Measurements from ENCODE around the gene ALPP.
"Not testable (repeated sequence)": the region's sequence is repeated elsewhere in the genome, so short reads cannot be mapped to it uniquely, and the experiment has no call there.

Gene ALPP

DNA sequence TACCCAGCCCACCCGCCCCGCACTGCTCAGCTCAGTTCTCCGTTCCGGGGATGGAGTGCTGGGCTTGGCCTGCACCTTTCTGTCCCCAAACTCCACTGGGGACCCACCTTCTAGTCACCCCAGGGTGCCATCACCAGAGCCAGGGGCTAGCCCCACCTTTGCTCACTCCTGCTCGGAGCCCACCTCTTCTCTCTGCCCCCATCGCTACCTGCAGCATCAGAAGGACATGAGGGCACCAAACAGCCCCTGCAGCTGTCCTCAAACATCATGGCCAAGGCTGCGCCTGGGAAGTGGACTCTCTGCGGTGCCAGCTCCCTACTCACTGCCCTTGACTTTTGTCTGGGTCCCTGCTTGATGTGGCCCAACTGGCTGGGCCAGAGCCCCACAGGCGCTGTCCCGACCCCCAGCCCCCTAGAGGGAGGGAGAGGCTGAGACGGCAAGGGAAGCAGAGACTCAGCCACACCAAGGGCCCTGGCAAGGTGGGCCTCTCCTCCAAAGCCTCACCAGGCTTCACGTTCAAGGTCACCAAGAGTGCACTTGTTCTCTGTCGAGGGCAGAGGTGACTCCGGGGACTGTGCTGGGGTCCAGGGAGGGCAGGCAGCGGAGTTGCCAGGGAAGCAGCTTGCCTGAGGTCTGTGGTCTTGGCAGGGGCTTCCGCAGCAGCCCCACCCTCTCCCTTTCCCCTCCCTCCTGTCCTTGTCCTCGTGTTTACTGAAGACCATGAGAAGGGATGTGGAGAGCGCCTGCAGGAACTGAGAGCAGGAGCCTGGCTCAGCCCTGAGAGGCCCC is 13.6 kb upstream of the ALPP start:
- DNase-seq: not testable (repeated sequence)

- DNase-seq: no peak
These were observed 12.8 kb upstream of the ALPP start for GRCh38 chr2:232365621-232366321.

GRCh38 chr2:232366461-232366860 is 12.1 kb upstream of the ALPP start:
- DNase-seq: peak; percentile 35

- no peak for DNase-seq
These were observed 11.5 kb upstream of the ALPP start for GRCh38 chr2:232367016-232367415.

- no peak for DNase-seq
These were observed 10.8 kb upstream of the ALPP start for GRCh38 chr2:232367591-232368233.

GRCh38 chr2:232368311-232368731 is 10.2 kb upstream of the ALPP start:
- DNase-seq: no peak

DNA sequence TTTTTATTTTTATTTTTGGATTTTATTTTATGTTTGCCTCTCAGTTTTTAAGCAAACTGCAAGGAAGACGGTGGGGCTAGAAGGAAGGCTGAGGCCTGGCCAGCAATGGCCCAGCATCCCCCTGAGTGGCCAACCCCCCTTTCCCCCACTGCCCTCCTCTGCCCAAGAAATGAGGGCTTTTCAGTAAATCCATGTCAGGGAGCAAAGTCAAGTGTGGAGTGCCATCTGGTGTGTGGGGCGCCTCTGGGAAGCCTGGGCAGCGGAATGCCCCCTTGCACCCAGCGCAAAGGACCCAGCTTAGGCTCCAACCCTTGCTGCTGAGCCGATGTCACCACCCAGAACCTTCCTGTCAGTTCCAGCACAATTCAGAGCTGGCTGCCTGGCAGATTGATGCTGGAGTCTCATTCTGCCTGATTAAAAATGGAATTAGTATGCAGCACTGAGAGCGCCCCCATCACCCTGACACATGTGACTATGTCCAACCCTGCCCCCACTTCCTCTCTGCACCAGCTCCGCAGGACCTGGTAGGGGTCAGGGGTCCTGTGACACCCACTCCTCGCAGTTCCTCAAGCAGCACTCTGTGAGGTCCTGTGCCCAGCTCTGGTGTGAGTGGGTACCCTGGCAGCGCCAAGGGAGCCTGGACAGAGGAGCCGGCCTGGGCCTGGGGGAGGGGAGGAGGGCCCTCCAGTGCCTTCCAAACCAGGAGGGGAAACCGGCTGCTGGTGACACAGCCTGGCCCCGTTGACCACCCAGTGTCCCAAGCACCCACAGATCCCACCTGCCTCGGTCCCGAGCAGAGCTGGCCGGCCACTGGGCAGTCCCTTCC is 9.2 kb upstream of the ALPP start:
- no peak for DNase-seq

- not testable (repeated sequence) for DNase-seq
These were observed 8.5 kb upstream of the ALPP start for GRCh38 chr2:232370007-232370406.

GRCh38 chr2:232372231-232373208 is 6.0 kb upstream of the ALPP start:
- DNase-seq: no peak

GRCh38 chr2:232374356-232374755 is 4.2 kb upstream of the ALPP start:
- no peak for DNase-seq

- DNase-seq: no peak
These were observed 3.4 kb upstream of the ALPP start for GRCh38 chr2:232375164-232375563.

DNA sequence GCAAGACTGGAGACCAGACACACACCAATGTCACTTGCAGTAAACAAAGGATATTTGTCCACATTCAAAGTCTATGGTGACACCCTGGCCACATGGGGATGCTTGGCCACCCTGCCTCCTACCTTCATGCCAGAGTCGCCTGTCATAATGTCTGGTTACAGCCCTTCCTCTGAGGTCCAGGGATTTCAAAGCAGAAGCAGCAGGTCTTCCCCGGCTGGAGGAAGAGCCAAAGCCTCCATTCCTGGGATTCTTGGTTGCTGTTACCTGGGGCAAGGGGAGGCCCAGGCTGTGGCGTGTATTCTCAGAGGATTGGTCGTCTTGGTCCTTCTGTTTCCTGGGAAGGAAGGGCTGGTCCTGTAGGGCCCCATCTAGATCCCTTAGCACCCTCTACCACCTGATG is 2.3 kb upstream of the ALPP start:
- no peak for DNase-seq

GRCh38 chr2:232376713-232377112 is 1.8 kb upstream of the ALPP start:
- DNase-seq: no peak

DNA sequence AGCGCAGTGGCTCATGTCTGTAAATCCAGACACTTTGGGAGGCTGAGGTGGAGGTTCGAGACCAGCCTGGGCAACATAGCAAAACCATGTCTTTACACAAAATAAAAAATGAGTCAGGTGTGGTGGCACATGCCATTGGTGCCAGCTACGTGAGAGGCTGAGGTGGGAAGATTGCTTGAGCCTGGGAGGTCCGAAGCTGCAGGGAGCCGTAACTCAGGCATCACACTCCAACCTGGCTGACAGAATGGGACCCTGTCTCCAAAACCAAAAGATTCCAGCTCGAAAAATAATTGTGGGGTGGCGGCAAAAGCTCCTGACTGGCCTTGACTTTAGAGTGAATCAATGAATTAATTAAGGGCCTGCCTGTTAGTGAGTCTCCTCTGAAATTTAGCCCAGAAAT is 1.2 kb upstream of the ALPP start:
- no peak for DNase-seq

DNA sequence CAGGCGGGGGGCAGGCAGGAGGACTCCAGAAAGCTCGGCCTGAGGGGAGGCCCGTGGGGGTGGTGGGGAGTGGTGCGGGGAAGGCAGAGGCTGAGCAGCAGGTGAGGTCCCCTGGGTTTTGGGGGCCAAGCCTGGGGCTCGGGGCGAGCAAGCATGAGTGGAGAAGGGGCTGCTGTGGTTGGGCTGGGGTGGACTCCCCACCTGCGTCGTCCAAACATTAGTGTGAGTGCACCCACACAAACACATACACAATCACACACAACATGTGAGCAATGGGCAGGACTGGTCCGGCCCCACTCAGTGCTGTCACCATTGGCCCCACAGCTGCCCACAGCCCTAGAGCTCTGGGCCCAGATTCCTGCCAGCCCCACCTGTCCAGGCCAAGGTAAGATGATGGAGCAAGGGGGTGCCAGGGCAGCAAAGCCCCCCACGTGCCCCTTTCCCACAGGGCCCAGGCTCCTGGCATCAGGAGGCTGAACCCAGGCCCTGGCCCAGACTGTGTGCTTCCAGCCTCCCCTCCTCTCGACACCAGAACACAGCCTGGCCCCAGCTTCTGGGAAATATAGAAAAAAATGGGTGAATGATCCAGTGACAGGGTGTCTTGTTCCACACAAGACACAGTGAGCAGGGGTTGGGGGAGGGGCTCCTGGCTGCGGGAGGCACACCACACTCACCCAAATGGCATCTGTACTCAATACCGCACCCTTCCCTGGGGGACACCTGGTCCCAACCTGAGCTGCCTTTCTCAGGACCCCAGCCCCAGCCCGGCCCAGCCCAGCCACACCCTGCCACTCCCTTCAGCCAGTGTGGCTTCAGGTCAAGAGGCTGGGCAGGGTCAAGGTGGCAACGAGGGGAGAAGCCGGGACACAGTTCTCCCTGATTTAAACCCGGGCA is 463 bp upstream of the ALPP start:
- no peak for DNase-seq

DNA sequence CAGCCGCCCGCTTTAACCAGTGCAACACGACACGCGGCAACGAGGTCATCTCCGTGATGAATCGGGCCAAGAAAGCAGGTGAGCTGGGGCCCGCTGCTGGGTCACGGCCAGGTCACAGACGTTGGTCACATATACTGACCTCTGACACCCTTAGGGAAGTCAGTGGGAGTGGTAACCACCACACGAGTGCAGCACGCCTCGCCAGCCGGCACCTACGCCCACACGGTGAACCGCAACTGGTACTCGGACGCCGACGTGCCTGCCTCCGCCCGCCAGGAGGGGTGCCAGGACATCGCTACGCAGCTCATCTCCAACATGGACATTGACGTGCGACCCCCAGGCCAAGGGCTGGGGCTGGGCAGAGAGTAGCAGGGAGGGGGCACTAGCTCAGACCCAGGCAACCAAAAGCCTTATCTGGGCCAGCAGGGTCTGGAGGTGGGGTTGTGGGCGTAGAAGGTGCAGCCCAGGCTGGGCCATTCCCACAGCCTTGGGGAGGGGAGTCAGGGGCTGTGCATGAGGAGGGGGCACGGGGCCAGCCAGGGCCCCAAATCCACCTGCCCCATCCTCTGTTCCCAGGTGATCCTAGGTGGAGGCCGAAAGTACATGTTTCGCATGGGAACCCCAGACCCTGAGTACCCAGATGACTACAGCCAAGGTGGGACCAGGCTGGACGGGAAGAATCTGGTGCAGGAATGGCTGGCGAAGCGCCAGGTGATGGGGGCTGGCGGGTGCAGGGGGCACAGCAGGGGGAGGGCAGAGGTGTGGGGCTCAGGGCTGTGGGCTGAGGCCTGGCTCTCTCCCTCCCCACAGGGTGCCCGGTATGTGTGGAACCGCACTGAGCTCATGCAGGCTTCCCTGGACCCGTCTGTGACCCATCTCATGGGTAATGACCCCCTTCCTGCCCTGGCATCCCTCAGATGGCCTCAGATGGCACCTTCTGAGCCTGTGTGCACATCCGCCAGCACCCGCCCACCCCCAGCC is 1.3 kb downstream of the ALPP start:
- not testable (repeated sequence) for DNase-seq

- not testable (repeated sequence) for DNase-seq
These were observed 2.9 kb downstream of the ALPP start for GRCh38 chr2:232381204-232382031.

All from NCI-H1436 (cell line).